HepG2 (cell line): ENCODE data around the gene RBMS2. TPM values are rescaled to one million over a fixed set of nuclear protein-coding genes. Genes with fewer than 3 reads are reported as not detected.

Experiments
- CSRNP1 ChIP-seq: sonication (generic); formaldehyde crosslinking; IDR thresholded peaks from 2 replicates; pipeline ENCODE4 v1.8.1; 2023; ENCODE audit warnings: mild to moderate bottlenecking, missing genetic modification reagents
- NCOA5 ChIP-seq: sonication (generic); formaldehyde crosslinking; IDR thresholded peaks from 2 replicates; pipeline ENCODE4 v1.4.0; 2020; ENCODE audit warnings: missing genetic modification reagents
- NFIB ChIP-seq: sonication (generic); formaldehyde crosslinking; IDR thresholded peaks from 2 replicates; pipeline ENCODE4 v1.9.0; 2021; ENCODE audit warnings: missing genetic modification reagents, mild to moderate bottlenecking, borderline replicate concordance
- PRDM10 ChIP-seq: sonication (generic); formaldehyde crosslinking; IDR thresholded peaks from 2 replicates; pipeline ENCODE4 v1.4.0; 2020; ENCODE audit warnings: low read depth, missing genetic modification reagents
- ZNF644 ChIP-seq: IDR thresholded peaks from 2 replicates; pipeline ENCODE4 v1.6.1; 2016; ENCODE audit warnings: low read depth
- ZSCAN25 ChIP-seq: sonication (generic); formaldehyde crosslinking; IDR thresholded peaks from 2 replicates; pipeline ENCODE4 v1.8.0; 2022; ENCODE audit warnings: mild to moderate bottlenecking, missing genetic modification reagents
- polyA plus RNA-seq, 8 experiments: library from polyadenylated mRNA; depleted of rRNA in 3 of 8; stranded (reverse) in 7 of 8; unstranded in 1 of 8; fragments of >200 nt; fragmentation: Illumina TruSeq in 4 of 8; extraction: Trizol in 4 of 8; gene quantifications; 2 replicates each; pipeline versions ENCODE4 v1.2.1 to v1.2.3, GENCODE V29; 2011 to 2016; ENCODE audit warnings: low read depth in 4 of 8, missing spikeins in 1 of 8, mixed read lengths in 1 of 8; ENCODE audit not compliant: insufficient read depth in 1 of 8
- total RNA-seq, 5 experiments: library from RNA; depleted of rRNA; stranded (reverse); fragments of >200 nt; fragmentation: Illumina TruSeq; extraction: Trizol; gene quantifications; 2 replicates each; pipeline ENCODE4 v1.2.3, GENCODE V29; 2016; ENCODE audit warnings: low read depth in 1 of 5
- TF ChIP-seq, protein P1 (sequence below): sonication (generic); formaldehyde crosslinking; IDR thresholded peaks from 2 replicates; pipeline ENCODE4 v1.5.0; 2020; ENCODE audit warnings: mild to moderate bottlenecking, missing genetic modification reagents, borderline replicate concordance
- TF ChIP-seq, protein P2 (sequence below): sonication (generic); formaldehyde crosslinking; IDR thresholded peaks from 2 replicates; pipeline ENCODE4 v1.8.0; 2022; ENCODE audit warnings: missing genetic modification reagents, mild to moderate bottlenecking, moderate library complexity, borderline replicate concordance
- TF ChIP-seq, protein P3 (sequence below): sonication (generic); formaldehyde crosslinking; IDR thresholded peaks from 2 replicates; pipeline ENCODE4 v1.5.0; 2020; ENCODE audit warnings: missing genetic modification reagents

RBMS2 gene
- total and polyA plus RNA-seq, 2 of the 13 experiments (the other 11 are each of a cell fraction or from before 2014, with no cell fraction given) = 0.53 to 7.4 TPM

DNA sequence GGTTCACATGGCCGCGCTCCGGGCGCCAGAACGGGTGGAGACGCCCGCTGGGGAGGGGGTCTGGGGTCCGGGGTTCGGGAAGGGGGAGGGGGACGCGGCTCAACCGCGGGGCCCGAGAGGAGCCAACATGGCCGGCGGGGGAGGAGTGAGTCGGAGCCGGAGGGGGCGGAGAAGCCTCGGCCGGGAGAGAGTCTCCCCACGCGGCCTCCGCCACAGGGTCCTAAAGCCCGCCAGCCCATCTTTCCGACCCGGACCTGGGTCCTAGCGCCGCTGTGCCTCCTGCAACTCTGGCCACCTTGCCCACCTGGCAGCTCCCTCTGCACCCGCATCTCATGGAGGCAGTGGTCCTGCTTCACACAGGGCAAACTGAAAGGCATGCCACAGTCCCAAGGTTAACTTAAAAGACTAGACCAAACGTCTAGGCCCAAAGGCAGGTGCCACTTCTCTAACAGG is 108.6 kb downstream of the RBMS2 start, which contains the start of gene BAZ2A (continued):
- TF ChIP-seq, protein P1, sequence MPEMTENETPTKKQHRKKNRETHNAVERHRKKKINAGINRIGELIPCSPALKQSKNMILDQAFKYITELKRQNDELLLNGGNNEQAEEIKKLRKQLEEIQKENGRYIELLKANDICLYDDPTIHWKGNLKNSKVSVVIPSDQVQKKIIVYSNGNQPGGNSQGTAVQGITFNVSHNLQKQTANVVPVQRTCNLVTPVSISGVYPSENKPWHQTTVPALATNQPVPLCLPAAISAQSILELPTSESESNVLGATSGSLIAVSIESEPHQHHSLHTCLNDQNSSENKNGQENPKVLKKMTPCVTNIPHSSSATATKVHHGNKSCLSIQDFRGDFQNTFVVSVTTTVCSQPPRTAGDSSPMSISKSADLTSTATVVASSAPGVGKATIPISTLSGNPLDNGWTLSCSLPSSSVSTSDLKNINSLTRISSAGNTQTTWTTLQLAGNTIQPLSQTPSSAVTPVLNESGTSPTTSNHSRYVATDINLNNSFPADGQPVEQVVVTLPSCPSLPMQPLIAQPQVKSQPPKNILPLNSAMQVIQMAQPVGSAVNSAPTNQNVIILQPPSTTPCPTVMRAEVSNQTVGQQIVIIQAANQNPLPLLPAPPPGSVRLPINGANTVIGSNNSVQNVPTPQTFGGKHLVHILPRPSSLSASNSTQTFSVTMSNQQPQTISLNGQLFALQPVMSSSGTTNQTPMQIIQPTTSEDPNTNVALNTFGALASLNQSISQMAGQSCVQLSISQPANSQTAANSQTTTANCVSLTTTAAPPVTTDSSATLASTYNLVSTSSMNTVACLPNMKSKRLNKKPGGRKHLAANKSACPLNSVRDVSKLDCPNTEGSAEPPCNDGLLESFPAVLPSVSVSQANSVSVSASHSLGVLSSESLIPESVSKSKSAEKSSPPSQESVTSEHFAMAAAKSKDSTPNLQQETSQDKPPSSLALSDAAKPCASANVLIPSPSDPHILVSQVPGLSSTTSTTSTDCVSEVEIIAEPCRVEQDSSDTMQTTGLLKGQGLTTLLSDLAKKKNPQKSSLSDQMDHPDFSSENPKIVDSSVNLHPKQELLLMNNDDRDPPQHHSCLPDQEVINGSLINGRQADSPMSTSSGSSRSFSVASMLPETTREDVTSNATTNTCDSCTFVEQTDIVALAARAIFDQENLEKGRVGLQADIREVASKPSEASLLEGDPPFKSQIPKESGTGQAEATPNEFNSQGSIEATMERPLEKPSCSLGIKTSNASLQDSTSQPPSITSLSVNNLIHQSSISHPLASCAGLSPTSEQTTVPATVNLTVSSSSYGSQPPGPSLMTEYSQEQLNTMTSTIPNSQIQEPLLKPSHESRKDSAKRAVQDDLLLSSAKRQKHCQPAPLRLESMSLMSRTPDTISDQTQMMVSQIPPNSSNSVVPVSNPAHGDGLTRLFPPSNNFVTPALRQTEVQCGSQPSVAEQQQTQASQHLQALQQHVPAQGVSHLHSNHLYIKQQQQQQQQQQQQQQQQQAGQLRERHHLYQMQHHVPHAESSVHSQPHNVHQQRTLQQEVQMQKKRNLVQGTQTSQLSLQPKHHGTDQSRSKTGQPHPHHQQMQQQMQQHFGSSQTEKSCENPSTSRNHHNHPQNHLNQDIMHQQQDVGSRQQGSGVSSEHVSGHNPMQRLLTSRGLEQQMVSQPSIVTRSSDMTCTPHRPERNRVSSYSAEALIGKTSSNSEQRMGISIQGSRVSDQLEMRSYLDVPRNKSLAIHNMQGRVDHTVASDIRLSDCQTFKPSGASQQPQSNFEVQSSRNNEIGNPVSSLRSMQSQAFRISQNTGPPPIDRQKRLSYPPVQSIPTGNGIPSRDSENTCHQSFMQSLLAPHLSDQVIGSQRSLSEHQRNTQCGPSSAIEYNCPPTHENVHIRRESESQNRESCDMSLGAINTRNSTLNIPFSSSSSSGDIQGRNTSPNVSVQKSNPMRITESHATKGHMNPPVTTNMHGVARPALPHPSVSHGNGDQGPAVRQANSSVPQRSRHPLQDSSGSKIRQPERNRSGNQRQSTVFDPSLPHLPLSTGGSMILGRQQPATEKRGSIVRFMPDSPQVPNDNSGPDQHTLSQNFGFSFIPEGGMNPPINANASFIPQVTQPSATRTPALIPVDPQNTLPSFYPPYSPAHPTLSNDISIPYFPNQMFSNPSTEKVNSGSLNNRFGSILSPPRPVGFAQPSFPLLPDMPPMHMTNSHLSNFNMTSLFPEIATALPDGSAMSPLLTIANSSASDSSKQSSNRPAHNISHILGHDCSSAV (CRISPR knock-in tag) = no peak
- peak; percentile 75; the same call in 1 of the 2 replicates for TF ChIP-seq PRDM10 (CRISPR knock-in tag)
- TF ChIP-seq ZSCAN25 (CRISPR knock-in tag) = no peak; the same call in 1 of the 2 replicates
- TF ChIP-seq NCOA5 = no peak
- TF ChIP-seq, protein P2, sequence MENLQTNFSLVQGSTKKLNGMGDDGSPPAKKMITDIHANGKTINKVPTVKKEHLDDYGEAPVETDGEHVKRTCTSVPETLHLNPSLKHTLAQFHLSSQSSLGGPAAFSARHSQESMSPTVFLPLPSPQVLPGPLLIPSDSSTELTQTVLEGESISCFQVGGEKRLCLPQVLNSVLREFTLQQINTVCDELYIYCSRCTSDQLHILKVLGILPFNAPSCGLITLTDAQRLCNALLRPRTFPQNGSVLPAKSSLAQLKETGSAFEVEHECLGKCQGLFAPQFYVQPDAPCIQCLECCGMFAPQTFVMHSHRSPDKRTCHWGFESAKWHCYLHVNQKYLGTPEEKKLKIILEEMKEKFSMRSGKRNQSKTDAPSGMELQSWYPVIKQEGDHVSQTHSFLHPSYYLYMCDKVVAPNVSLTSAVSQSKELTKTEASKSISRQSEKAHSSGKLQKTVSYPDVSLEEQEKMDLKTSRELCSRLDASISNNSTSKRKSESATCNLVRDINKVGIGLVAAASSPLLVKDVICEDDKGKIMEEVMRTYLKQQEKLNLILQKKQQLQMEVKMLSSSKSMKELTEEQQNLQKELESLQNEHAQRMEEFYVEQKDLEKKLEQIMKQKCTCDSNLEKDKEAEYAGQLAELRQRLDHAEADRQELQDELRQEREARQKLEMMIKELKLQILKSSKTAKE (CRISPR knock-in tag) = peak; percentile 55; the same call in 1 of the 2 replicates
- no peak for TF ChIP-seq ZNF644 (CRISPR knock-in tag)
- TF ChIP-seq, protein P3, sequence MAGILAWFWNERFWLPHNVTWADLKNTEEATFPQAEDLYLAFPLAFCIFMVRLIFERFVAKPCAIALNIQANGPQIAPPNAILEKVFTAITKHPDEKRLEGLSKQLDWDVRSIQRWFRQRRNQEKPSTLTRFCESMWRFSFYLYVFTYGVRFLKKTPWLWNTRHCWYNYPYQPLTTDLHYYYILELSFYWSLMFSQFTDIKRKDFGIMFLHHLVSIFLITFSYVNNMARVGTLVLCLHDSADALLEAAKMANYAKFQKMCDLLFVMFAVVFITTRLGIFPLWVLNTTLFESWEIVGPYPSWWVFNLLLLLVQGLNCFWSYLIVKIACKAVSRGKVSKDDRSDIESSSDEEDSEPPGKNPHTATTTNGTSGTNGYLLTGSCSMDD (CRISPR knock-in tag) = no peak
- TF ChIP-seq CSRNP1 = no peak
- TF ChIP-seq NFIB (CRISPR knock-in tag) = no peak
